HEK293T (cell line): ENCODE measurements around the gene KIT.

Source experiments
- BHLHE40 ChIP-seq: fragments of 450-650 bp; IDR thresholded peaks from 2 replicates; pipeline ENCODE4 v1.6.1; 2016; ENCODE audit warnings: mild to moderate bottlenecking, moderate library complexity, borderline replicate concordance
- HDGF ChIP-seq: fragments of 450-650 bp; IDR thresholded peaks from 2 replicates; pipeline ENCODE4 v1.6.1; 2017; ENCODE audit warnings: antibody characterized with exemption, borderline replicate concordance
- NFRKB ChIP-seq: fragments of 450-650 bp; IDR thresholded peaks from 2 replicates; pipeline ENCODE4 v1.6.1; 2016; ENCODE audit warnings: mild to moderate bottlenecking, moderate library complexity
- SP1 ChIP-seq: fragments of 450-650 bp; IDR thresholded peaks from 2 replicates; pipeline ENCODE4 v1.6.1; 2017
- TARDBP ChIP-seq: fragments of 450-650 bp; IDR thresholded peaks from 2 replicates; pipeline ENCODE4 v1.6.1; 2016

DNA sequence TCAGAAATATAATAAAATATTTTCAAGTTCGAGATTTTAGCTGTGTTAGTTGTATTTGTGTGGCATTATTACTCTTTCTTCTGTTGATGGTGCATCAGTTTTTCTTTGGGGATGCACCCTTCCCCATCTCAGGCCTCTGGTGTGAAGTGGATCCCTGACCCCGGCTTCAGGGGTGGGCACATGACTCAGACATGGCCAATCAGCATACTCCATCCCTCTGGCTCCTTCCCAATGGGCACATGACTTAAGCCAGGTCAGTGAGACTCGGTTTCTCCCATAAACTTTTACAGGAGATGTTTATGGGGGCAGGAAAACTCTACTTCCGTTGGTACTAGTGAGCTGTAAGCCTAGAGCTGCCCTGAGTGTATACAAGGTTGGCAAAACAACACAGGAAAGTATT, 3.0 kb upstream of the KIT start:
- TF ChIP-seq NFRKB (no peak), SP1 (no peak), TARDBP (no peak), HDGF (no peak), BHLHE40 (no peak)
